ENCODE data around the gene ZFYVE27.

ZFYVE27 gene

GRCh38 chr10:97731346-97732051, 5.4 kb upstream of the ZFYVE27 start:
- H3K4me3 ChIP-seq (ENCODE audit: low read depth in 1 of 2, low read length in 2 of 2) = no peak overlapping the region
- H3K4me1 ChIP-seq (ENCODE audit: insufficient read depth, low read length) = peaks cover 5% of the 10 kb centered on the region
- H3K9ac ChIP-seq (ENCODE audit: low read depth, low read length) = no peak overlapping the region
- DNase-seq (peak; percentile 67), ATAC-seq (ENCODE audit: insufficient read depth, low read depth) (peak; percentile 78)
- no peaks in the 10 kb centered on the region for H4K20me1 ChIP-seq (ENCODE audit: insufficient read depth, low read length)
- H3K4me2 ChIP-seq (ENCODE audit: insufficient read depth, low read length) = no peak overlapping the region
- TF ChIP-seq EZH2 (IDR thresholded peaks at IDR 0.05; ENCODE audit: borderline replicate concordance, low read depth, low read length, severe bottlenecking) (no peak), CTCF (IDR thresholded peaks at IDR 0.05; ENCODE audit: borderline replicate concordance, extremely low read depth, low read length, poor library complexity, severe bottlenecking) (peak; percentile 96)
- H2AFZ ChIP-seq (ENCODE audit: low read depth, low read length) = no peak overlapping the region
- H3K9me3 ChIP-seq (ENCODE audit: insufficient read depth, low read length, severe bottlenecking) = no peaks in the 10 kb centered on the region
- H3K36me3 ChIP-seq (ENCODE audit: insufficient read depth, low read length) = no peaks in the 10 kb centered on the region
- H3K27ac ChIP-seq (ENCODE audit: low read length) = no peak overlapping the region
- H3K27me3 ChIP-seq (ENCODE audit: insufficient read depth, low read length, poor library complexity) = no peaks in the 10 kb centered on the region
- H3K79me2 ChIP-seq (ENCODE audit: insufficient read depth, low read length) = no peaks in the 10 kb centered on the region

- Histone ChIP-seq H3K9me3 (ENCODE audit: insufficient read depth, low read length, severe bottlenecking) (no peaks in the 10 kb centered on the region), H3K36me3 (ENCODE audit: insufficient read depth, low read length) (no peaks in the 10 kb centered on the region; the same call in 1 of the 2 replicates), H4K20me1 (ENCODE audit: insufficient read depth, low read length) (no peaks in the 10 kb centered on the region), H3K79me2 (ENCODE audit: insufficient read depth, low read length) (peaks cover under 1% of the 10 kb centered on the region; the same call in 1 of the 2 replicates), H3K4me1 (ENCODE audit: insufficient read depth, low read length) (peaks cover 9% of the 10 kb centered on the region), H2AFZ (ENCODE audit: low read depth, low read length) (no peak overlapping the region), H3K27ac (ENCODE audit: low read length) (no peak overlapping the region), H3K9ac (ENCODE audit: low read depth, low read length) (no peak overlapping the region), H3K4me3 (ENCODE audit: low read depth in 1 of 2, low read length in 2 of 2) (no peak overlapping the region), H3K4me2 (ENCODE audit: insufficient read depth, low read length) (no peak overlapping the region), H3K27me3 (ENCODE audit: insufficient read depth, low read length, poor library complexity) (no peaks in the 10 kb centered on the region)
- TF ChIP-seq EZH2 (IDR thresholded peaks at IDR 0.05; ENCODE audit: borderline replicate concordance, low read depth, low read length, severe bottlenecking) = no peak
- TF ChIP-seq CTCF (IDR thresholded peaks at IDR 0.05; ENCODE audit: borderline replicate concordance, extremely low read depth, low read length, poor library complexity, severe bottlenecking) = no peak
- ATAC-seq (ENCODE audit: insufficient read depth, low read depth) = no peak
- DNase-seq = no peak
Observed at GRCh38 chr10:97732052-97732359, 4.9 kb upstream of the ZFYVE27 start.

- Histone ChIP-seq H3K79me2 (ENCODE audit: insufficient read depth, low read length) (peaks cover 13% of the 10 kb centered on the region), H3K27me3 (ENCODE audit: insufficient read depth, low read length, poor library complexity) (no peaks in the 10 kb centered on the region), H4K20me1 (ENCODE audit: insufficient read depth, low read length) (peaks cover 7% of the 10 kb centered on the region), H3K9ac (ENCODE audit: low read depth, low read length) (no peak overlapping the region), H3K4me1 (ENCODE audit: insufficient read depth, low read length) (peaks cover 17% of the 10 kb centered on the region), H3K4me3 (ENCODE audit: low read depth in 1 of 2, low read length in 2 of 2) (no peak overlapping the region), H3K36me3 (ENCODE audit: insufficient read depth, low read length) (peaks cover 8% of the 10 kb centered on the region; the same call in 1 of the 2 replicates), H3K27ac (ENCODE audit: low read length) (no peak overlapping the region), H3K4me2 (ENCODE audit: insufficient read depth, low read length) (no peak overlapping the region), H3K9me3 (ENCODE audit: insufficient read depth, low read length, severe bottlenecking) (no peaks in the 10 kb centered on the region), H2AFZ (ENCODE audit: low read depth, low read length) (no peak overlapping the region)
- DNase-seq (no peak), ATAC-seq (ENCODE audit: insufficient read depth, low read depth) (no peak)
- no peak for TF ChIP-seq CTCF (IDR thresholded peaks at IDR 0.05; ENCODE audit: borderline replicate concordance, extremely low read depth, low read length, poor library complexity, severe bottlenecking)
- TF ChIP-seq EZH2 (IDR thresholded peaks at IDR 0.05; ENCODE audit: borderline replicate concordance, low read depth, low read length, severe bottlenecking) = no peak
Observed at GRCh38 chr10:97733256-97733655, 3.7 kb upstream of the ZFYVE27 start.
